Epidermal melanocyte (primary cell): Measurements from ENCODE around the gene MTMR8.

Experiments
- DNase-seq: peaks from one replicate; pipeline ENCODE4 v3.0.0; 2011; ENCODE audit warnings: low spot score; ENCODE audit not compliant: insufficient read length

MTMR8 gene

GRCh38 chrX:64313624-64314023 is 81.6 kb downstream of the MTMR8 start:
- DNase-seq, result no peak

- DNase-seq, result no peak
These were observed 88.5 kb downstream of the MTMR8 start for GRCh38 chrX:64306712-64307111.

DNA sequence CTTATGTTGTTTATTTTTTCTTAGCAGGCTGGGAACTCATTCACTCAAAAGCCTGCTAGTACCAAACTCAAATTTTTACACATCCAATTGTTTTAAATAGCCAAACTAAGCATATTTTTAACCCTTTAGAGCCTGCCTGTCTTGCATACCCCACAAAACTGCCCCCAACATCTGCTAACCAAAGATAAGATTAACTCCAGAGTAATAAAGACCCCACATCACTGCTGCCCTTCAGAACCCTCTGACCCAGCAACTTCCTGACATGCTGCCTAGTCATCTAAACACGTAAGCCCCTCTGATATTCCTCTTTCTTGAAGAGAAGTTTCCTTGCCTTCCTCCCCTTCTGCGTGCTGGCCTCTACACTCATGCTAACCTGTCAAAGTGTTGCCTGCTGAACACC is 104.1 kb downstream of the MTMR8 start:
- DNase-seq, result no peak

DNA sequence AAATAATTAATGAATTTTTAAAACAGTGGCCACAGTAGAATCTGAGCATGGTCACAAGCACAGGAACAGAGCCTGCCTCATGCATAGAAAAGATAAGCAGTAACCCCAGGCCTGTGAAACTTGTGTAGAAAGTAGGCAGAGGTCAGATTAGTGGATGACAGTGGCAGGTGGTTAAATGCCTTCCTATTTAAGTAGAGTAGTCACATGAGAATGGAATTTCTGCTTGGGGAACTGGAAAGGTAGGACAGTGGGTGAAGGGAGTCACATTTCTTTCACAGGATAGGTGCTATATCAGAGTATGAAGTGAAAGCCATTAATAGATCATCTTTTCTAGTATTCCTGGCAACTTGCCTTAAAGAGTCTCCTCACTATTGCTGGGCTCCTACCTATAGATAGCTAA is 130.0 kb downstream of the MTMR8 start:
- DNase-seq, result no peak

DNA sequence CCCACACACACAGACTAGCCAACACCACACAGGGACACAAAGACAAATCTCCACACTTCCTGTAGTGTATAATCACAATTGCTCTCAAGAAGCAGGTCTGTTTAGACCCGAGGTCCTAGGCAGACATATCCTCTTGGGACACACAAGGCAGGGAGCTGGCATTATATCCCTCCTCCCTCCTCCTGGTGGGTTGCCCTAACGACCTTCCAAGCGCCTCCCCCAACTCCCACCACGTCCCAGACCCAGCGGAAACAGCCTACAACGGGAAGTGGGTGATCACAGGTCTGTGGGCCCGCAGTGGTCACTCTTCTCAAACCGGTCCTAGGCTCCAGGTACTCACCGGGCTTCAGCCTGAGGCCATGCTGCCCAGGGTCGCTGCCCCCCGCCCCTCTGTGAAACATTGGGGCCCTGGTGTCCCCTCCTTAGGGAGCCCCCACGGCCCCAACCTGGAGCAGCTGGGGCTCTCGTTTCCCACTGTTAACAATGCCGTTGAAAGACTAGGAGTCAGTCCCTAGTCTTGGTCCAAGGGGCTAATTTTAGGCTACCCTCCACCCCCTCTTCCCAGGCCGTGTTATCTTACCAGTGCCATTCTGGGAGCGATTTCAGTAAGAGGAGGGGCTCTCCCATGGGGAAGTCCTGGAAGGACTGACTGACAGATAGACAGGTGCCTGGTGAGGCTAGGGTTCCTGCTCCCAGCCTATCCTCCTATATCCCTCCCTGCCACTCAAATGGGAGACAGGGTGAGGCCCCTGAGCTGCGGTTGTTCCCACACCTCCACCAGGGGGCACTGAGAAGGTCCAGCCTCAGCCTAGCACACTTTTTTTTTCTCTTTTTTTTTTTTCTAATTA is 164.9 kb downstream of the MTMR8 start, which contains the start of gene ASB12:
ASB12 (minus strand) TSS at position 485 of the 848 bp plus-strand sequence. CDS start 4,957 bp downstream, outside the sequence.
- no peak for DNase-seq

- DNase-seq, result no peak
These were observed 166.1 kb downstream of the MTMR8 start for GRCh38 chrX:64229154-64229553.
